SK-N-MC (cell line): ENCODE measurements around the gene LIN7A.

ENCODE experiments used
- EZH2 ChIP-seq: fragments of 200-600 bp; sonication (generic); IDR thresholded peaks from one replicate; pipeline ENCODE4 v1.6.1; 2017; ENCODE audit warnings: antibody characterized with exemption
- POLR2AphosphoS5 ChIP-seq: IDR thresholded peaks from 2 replicates; pipeline ENCODE4 v1.6.1; 2012; ENCODE audit warnings: mild to moderate bottlenecking, low read depth, low read length, borderline replicate concordance

- no peak for TF ChIP-seq POLR2AphosphoS5
- TF ChIP-seq EZH2, result no peak
Measured at GRCh38 chr12:80925237-80925636, 12.5 kb downstream of the LIN7A start.
